GM11168 (cell line): ENCODE measurements around the gene GMDS.

ENCODE experiments used
- in situ Hi-C: fragments of 300-500 bp; cut with MboI; formaldehyde crosslinking; loops from one replicate; pipeline ENCODE4 v1.12.0; 2022; ENCODE audit warnings: low sequenced_read_pairs; ENCODE audit not compliant: unreplicated experiment

GMDS gene

GRCh38 chr6:2026133-2026532 lies 219.3 kb downstream of the GMDS start:
- in situ Hi-C loops, result no loop called here

GRCh38 chr6:2021713-2022125 lies 223.7 kb downstream of the GMDS start:
- in situ Hi-C loops, result no loop called here

DNA sequence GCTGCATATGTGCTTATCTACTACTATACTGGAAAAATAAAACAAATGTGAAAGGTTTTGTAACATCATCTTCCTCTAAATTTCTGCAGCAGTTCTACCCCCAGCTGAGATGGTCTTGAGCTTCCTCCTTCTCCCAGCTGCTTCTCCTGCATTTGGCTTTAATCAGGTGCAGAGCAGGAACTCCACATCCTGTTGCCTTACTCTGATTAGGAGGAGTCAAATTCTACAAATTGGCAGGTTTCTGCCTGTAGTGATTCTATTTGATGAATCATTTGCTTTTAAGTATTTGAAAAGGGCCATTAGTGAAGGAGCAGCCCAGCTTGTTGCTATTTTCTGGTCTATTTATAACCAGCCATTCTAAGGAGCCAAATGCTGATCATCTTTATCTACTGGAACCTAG lies 224.5 kb downstream of the GMDS start:
- in situ Hi-C loops, result no loop called here

DNA sequence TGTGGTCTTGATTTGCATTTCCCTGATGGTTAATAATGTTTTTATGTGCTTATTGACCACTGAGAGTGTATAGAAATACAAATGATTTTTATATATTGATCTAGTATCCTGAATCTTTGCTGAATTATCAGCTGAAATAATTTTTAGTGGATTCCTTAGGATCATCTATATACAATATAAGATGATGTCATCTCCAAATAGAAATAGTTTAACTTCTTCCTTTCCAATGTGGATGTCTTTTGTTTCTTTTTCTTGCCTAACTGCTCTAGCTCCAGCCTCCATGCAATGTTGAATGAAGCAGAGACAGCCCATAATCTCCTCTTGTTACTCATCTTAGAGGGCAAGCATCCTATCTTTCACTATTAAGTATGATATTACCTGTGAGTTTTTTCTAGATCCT lies 226.4 kb downstream of the GMDS start:
- in situ Hi-C loops, result no loop called here

- in situ Hi-C loops, result no loop called here
These were observed 229.4 kb downstream of the GMDS start for GRCh38 chr6:2016040-2016439.

DNA sequence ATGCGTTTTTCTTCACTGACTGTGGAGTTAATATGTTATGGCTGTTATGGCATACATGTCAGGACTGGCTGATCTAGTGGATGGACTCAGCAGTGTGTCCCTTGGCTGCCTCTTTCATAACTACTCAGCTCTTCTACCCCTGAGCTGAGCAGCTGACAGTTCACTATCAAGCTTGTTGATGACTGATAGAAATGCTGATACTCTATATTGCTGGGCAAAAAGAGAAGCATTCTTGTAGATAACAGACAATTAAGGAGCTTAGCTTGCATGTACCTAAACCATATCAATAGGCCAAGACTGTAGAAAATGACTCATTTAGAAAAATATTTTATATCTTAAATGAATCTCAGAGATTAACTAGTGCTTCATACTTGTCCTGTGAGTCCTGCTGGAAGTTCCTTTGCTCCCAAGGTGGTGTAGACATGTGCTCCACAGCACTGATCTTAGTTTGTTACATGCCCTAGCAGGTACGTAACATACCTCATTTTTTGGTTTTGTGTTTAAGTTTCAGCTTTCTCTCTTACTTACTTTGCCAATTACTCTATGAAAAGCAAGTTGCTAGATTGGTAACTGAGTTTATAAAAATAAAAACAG lies 236.9 kb downstream of the GMDS start:
- in situ Hi-C loops, result no loop called here

- in situ Hi-C loops, result no loop called here
These were observed 238.2 kb downstream of the GMDS start for GRCh38 chr6:2007165-2007564.

- in situ Hi-C loops, result no loop called here
These were observed 240.5 kb downstream of the GMDS start for GRCh38 chr6:2004888-2005287.

DNA sequence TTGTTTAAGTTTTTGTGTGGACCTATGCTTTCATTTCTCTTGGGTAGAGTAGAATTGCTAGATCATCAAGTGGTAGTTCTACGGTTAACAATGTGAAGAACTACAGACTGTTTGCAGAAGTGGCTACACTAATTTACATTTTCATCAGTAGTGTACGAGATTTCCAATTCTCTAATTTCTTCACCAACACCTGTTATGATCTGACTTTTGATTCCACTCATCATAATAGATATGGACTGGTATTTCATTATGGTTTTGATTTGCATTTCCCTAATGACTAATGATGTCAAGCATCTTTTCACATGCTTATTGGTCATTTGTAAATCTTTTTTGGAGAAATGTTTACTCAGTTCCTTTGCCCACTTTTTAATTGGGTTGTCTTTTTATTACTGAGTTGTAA lies 244.4 kb downstream of the GMDS start:
- in situ Hi-C loops, result no loop called here

DNA sequence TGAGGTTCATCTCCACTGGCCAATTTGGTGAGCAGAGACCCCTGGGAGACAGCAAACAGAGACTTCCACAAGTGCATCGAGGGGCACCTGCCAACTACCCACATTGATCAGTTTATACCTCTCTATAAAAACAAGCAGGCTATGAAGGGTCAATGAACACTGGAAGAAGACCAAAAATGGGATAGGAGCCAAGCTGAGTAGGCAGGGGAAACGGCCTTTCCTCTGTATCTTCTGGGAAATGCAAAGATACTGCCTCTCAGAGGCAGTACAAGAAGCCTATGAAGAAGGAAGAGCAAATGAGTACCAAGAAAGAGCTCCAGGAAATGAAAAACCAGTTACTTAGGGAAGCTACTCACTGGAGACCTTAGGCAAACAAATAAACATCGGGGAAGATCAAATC lies 247.7 kb downstream of the GMDS start:
- in situ Hi-C loops, result no loop called here

DNA sequence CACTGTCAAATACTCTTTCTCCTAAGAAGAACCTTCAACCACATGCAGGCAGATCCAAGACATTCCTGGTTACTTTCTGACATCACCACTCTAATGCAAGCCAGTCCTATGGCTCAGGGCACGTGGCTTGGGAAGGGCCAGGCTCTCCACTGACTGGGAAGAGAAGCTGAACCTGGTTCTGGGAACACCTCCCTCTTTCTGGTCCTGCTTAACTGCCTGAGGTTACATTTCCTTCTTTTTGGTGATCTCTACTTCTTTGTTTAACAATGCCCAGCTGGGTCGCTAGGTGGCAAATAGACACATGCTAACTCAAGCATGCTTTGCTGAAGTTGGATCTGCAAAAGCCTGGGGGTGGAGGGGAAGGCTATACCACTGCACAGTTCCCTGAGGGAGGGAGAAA lies 249.8 kb downstream of the GMDS start:
- in situ Hi-C loops, result no loop called here

- in situ Hi-C loops, result no loop called here
These were observed 252.4 kb downstream of the GMDS start for GRCh38 chr6:1993042-1993441.

- in situ Hi-C loops, result no loop called here
These were observed 254.0 kb downstream of the GMDS start for GRCh38 chr6:1991332-1991878.

- in situ Hi-C loops, result no loop called here
These were observed 256.6 kb downstream of the GMDS start for GRCh38 chr6:1988843-1989242.

- in situ Hi-C loops, result no loop called here
These were observed 257.8 kb downstream of the GMDS start for GRCh38 chr6:1987640-1988039.

- in situ Hi-C loops, result no loop called here
These were observed 258.8 kb downstream of the GMDS start for GRCh38 chr6:1986454-1987243.

- in situ Hi-C loops, result no loop called here
These were observed 260.9 kb downstream of the GMDS start for GRCh38 chr6:1984346-1984994.

- in situ Hi-C loops, result no loop called here
These were observed 261.6 kb downstream of the GMDS start for GRCh38 chr6:1983850-1984249.

GRCh38 chr6:1972962-1973361 lies 272.4 kb downstream of the GMDS start:
- in situ Hi-C loops, result no loop called here

GRCh38 chr6:1971612-1972011 lies 273.8 kb downstream of the GMDS start:
- in situ Hi-C loops, result no loop called here

GRCh38 chr6:1970151-1970561 lies 275.2 kb downstream of the GMDS start:
- in situ Hi-C loops, result no loop called here
